H9 (cell line): ENCODE data around the gene PNMT. TPM values are rescaled to one million over a fixed set of nuclear protein-coding genes. Genes with fewer than 3 reads are reported as not detected.

Source experiments
- DNase-seq: peaks from one replicate; pipeline ENCODE4 v3.0.0-alpha.2; 2017
- H2AFZ ChIP-seq: one replicate; pipeline ENCODE4 v1.6.1; 2013; ENCODE audit warnings: mild to moderate bottlenecking, low read length, control low read depth, moderate library complexity
- H2AK5ac ChIP-seq: 2 replicates; pipeline ENCODE4 v1.6.1; 2013; ENCODE audit warnings: low read length, control low read depth, mixed read lengths; ENCODE audit not compliant: insufficient read length
- H2BK120ac ChIP-seq: one replicate; pipeline ENCODE4 v1.6.1; 2013; ENCODE audit warnings: low read depth, mild to moderate bottlenecking, low read length, control low read depth, inconsistent platforms; ENCODE audit not compliant: poor library complexity, severe bottlenecking
- H2BK12ac ChIP-seq: 2 replicates; pipeline ENCODE4 v1.6.1; 2013; ENCODE audit warnings: low read length, control low read depth, mixed read lengths, low read depth; ENCODE audit not compliant: insufficient read length
- H2BK15ac ChIP-seq: 2 replicates; pipeline ENCODE4 v1.6.1; 2013; ENCODE audit warnings: low read depth, low read length, control low read depth
- H2BK20ac ChIP-seq: one replicate; pipeline ENCODE4 v1.6.1; 2013; ENCODE audit warnings: low read depth, mild to moderate bottlenecking, low read length, control low read depth, inconsistent platforms; ENCODE audit not compliant: poor library complexity, severe bottlenecking
- H2BK5ac ChIP-seq: 2 replicates; pipeline ENCODE4 v1.6.1; 2013; ENCODE audit warnings: low read length, control low read depth, mixed read lengths; ENCODE audit not compliant: insufficient read length
- H3K14ac ChIP-seq: 2 replicates; pipeline ENCODE4 v1.6.1; 2013; ENCODE audit warnings: low read length, control low read depth; ENCODE audit not compliant: insufficient read depth
- H3K18ac ChIP-seq: 2 replicates; pipeline ENCODE4 v1.6.1; 2013; ENCODE audit warnings: low read depth, mild to moderate bottlenecking, mixed read lengths, low read length, control low read depth; ENCODE audit not compliant: insufficient read length
- H3K23ac ChIP-seq: 2 replicates; pipeline ENCODE4 v1.6.1; 2013; ENCODE audit warnings: low read length, control low read depth, mixed read lengths, low read depth; ENCODE audit not compliant: insufficient read length
- H3K23me2 ChIP-seq: 2 replicates; pipeline ENCODE4 v1.6.1; 2013; ENCODE audit warnings: low read depth, mild to moderate bottlenecking, mixed read lengths, low read length, control low read depth; ENCODE audit not compliant: insufficient read length, poor library complexity, severe bottlenecking
- H3K27ac ChIP-seq: 2 replicates; pipeline ENCODE4 v1.5.1; 2013; ENCODE audit warnings: low read length, control low read depth, mixed read lengths, low read depth; ENCODE audit not compliant: insufficient read length
- H3K27me3 ChIP-seq: 2 replicates; pipeline ENCODE4 v1.6.1; 2013; ENCODE audit warnings: low read length, control low read depth, inconsistent platforms; ENCODE audit not compliant: insufficient read depth
- H3K4ac ChIP-seq: 2 replicates; pipeline ENCODE4 v1.6.1; 2013; ENCODE audit warnings: low read depth, mild to moderate bottlenecking, control low read depth, inconsistent platforms, low read length, moderate library complexity
- H3K4me1 ChIP-seq: 2 replicates; pipeline ENCODE4 v1.6.1; 2013; ENCODE audit warnings: low read length, control low read depth, inconsistent platforms; ENCODE audit not compliant: insufficient read depth
- H3K4me2 ChIP-seq: 2 replicates; pipeline ENCODE4 v1.6.1; 2013; ENCODE audit warnings: low read length, control low read depth, mixed read lengths; ENCODE audit not compliant: insufficient read length, insufficient read depth
- H3K56ac ChIP-seq: 2 replicates; pipeline ENCODE4 v1.6.1; 2013; ENCODE audit warnings: low read depth, mild to moderate bottlenecking, mixed read lengths, low read length, control low read depth; ENCODE audit not compliant: insufficient read length
- H3K79me1 ChIP-seq: 2 replicates; pipeline ENCODE4 v1.6.1; 2013; ENCODE audit warnings: low read depth, mild to moderate bottlenecking, moderate library complexity, low read length, control low read depth, inconsistent platforms; ENCODE audit not compliant: insufficient read depth, poor library complexity, severe bottlenecking
- H3K79me2 ChIP-seq: 2 replicates; pipeline ENCODE4 v1.6.1; 2013; ENCODE audit warnings: low read length, control low read depth, inconsistent platforms; ENCODE audit not compliant: insufficient read depth
- H3K9ac ChIP-seq: 2 replicates; pipeline ENCODE4 v1.6.1; 2013; ENCODE audit warnings: low read length, control low read depth, mixed read lengths; ENCODE audit not compliant: insufficient read length; ENCODE audit errors: extremely low read depth
- H3K9me3 ChIP-seq: one replicate; pipeline ENCODE4 v1.6.1; 2013; ENCODE audit warnings: low read depth, low read length, inconsistent platforms; ENCODE audit not compliant: control insufficient read depth
- H3T11ph ChIP-seq: one replicate; pipeline ENCODE4 v1.6.1; 2013; ENCODE audit warnings: mild to moderate bottlenecking, low read length, control low read depth, inconsistent platforms
- H4K20me1 ChIP-seq: one replicate; pipeline ENCODE4 v1.6.1; 2013; ENCODE audit not compliant: control insufficient read depth, insufficient read length, insufficient read depth
- H4K5ac ChIP-seq: 2 replicates; pipeline ENCODE4 v1.6.1; 2013; ENCODE audit warnings: low read depth, mild to moderate bottlenecking, mixed read lengths, low read length, control low read depth; ENCODE audit not compliant: insufficient read length
- H4K8ac ChIP-seq: replicated peaks from 2 replicates; pipeline ENCODE4 v1.6.1; 2013; ENCODE audit warnings: low read length, control low read depth, mixed read lengths, low read depth; ENCODE audit not compliant: insufficient read length
- H4K91ac ChIP-seq: 2 replicates; pipeline ENCODE4 v1.6.1; 2013; ENCODE audit warnings: low read depth, mild to moderate bottlenecking, moderate library complexity, mixed read lengths, low read length, control low read depth; ENCODE audit not compliant: insufficient read length
- H3K27ac Mint-ChIP-seq, 3 experiments: 2 replicates in 2 of 3; 3 replicates in 1 of 3; pipeline ENCODE4 v1.8.0; 2020 to 2021; ENCODE audit warnings: mixed read lengths in 3 of 3, mild to moderate bottlenecking in 1 of 3, moderate library complexity in 1 of 3
- H3K27me3 Mint-ChIP-seq: 2 replicates; pipeline ENCODE4 v1.8.0; 2021; ENCODE audit warnings: low read depth, mild to moderate bottlenecking, moderate library complexity, mixed read lengths
- H3K36me3 Mint-ChIP-seq, 3 experiments: 2 replicates in 2 of 3; 3 replicates in 1 of 3; pipeline ENCODE4 v1.8.0; 2020 to 2021; ENCODE audit warnings: low read depth in 3 of 3, mixed read lengths in 3 of 3; ENCODE audit not compliant: insufficient read depth in 1 of 3
- H3K4me1 Mint-ChIP-seq, 2 experiments: 2 replicates each; pipeline ENCODE4 v1.8.0; 2020; ENCODE audit warnings: mixed read lengths in 2 of 2
- H3K4me3 Mint-ChIP-seq, 2 experiments: 2 replicates in 1 of 2; 3 replicates in 1 of 2; pipeline ENCODE4 v1.8.0; 2020 to 2021; ENCODE audit warnings: mild to moderate bottlenecking in 2 of 2, mixed read lengths in 2 of 2, moderate library complexity in 1 of 2
- H3K9me3 Mint-ChIP-seq, 2 experiments: 2 replicates in 1 of 2; 3 replicates in 1 of 2; pipeline ENCODE4 v1.8.0; 2020; ENCODE audit warnings: mild to moderate bottlenecking in 2 of 2, mixed read lengths in 2 of 2, moderate library complexity in 1 of 2
- WGBS: extraction: QIAGEN DNeasy Blood & Tissue Kit; methylation state at CpG from one replicate; pipeline ENCODE4 v1.1.7; 2013; ENCODE audit warnings: missing lambda C conversion rate, low lambda C conversion rate, mixed read lengths; ENCODE audit not compliant: insufficient read length; ENCODE audit errors: extremely low coverage; 5-methylcytosine and 5-hydroxymethylcytosine counted together
- total RNA-seq: library from RNA; stranded (reverse); gene quantifications from 2 replicates; pipeline ENCODE4 v1.2.1, GENCODE V29; 2021
- TF ChIP-seq, protein P1 (sequence below): fragments of 200-600 bp; sonication (generic); conservative IDR thresholded peaks from 3 replicates; pipeline ENCODE4 v1.8.0; 2021; ENCODE audit warnings: antibody characterized with exemption, mild to moderate bottlenecking

The PNMT gene
- total RNA-seq, 1 experiment from 2014 or later = 2.1 TPM

DNA sequence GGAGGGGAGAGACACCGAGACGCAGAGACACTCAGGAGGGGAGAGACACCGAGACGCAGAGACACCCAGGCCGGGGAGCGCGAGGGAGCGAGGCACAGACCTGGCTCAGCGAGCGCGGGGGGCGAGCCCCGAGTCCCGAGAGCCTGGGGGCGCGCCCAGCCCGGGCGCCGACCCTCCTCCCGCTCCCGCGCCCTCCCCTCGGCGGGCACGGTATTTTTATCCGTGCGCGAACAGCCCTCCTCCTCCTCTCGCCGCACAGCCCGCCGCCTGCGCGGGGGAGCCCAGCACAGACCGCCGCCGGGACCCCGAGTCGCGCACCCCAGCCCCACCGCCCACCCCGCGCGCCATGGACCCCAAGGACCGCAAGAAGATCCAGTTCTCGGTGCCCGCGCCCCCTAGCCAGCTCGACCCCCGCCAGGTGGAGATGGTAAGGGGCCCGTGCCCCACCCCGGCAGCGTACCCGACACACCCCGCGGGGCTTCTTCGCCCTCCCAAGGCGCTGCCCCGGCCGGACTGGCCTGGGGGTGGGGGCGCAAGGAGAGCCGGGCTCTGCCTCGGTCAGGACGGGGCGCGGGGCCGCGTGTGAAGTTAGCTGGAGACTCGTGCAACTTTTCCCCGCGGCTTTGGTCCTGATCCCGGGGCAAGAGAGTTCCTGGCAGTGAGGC is 41.1 kb upstream of the PNMT start:
- no peaks in the 10 kb centered on the region; a peak in 1 of 5 replicates for H3K9me3 Mint-ChIP-seq
- Histone ChIP-seq H2BK20ac (no peak overlapping the region), H3K14ac (no peak overlapping the region), H3K4ac (no peak overlapping the region), H2BK15ac (no peak overlapping the region), H4K91ac (no peak overlapping the region), H2BK12ac (no peak overlapping the region), H3T11ph (no peak overlapping the region), H3K23me2 (peaks cover 13% of the 10 kb centered on the region), H2BK5ac (no peak overlapping the region), H4K20me1 (no peaks in the 10 kb centered on the region), H3K4me1 (peaks cover 17% of the 10 kb centered on the region; the same call in 1 of the 2 replicates), H3K79me2 (no peaks in the 10 kb centered on the region), H2AK5ac (no peak overlapping the region), H3K18ac (no peak overlapping the region), H2BK120ac (no peak overlapping the region), H4K8ac (no peak overlapping the region), H3K4me2 (peak overlapping the region; percentile 58), H3K56ac (no peak overlapping the region), H2AFZ (no peak overlapping the region), H3K23ac (no peak overlapping the region), H4K5ac (no peak overlapping the region), H3K27me3 (peaks cover 13% of the 10 kb centered on the region; the same call in 1 of the 2 replicates), H3K9ac (no peak overlapping the region), H3K79me1 (no peaks in the 10 kb centered on the region), H3K27ac (no peak overlapping the region), H3K9me3 (no peaks in the 10 kb centered on the region)
- peaks cover 61 to 77% of the 10 kb centered on the region in 2 experiments for H3K4me1 Mint-ChIP-seq
- TF ChIP-seq, protein P1, sequence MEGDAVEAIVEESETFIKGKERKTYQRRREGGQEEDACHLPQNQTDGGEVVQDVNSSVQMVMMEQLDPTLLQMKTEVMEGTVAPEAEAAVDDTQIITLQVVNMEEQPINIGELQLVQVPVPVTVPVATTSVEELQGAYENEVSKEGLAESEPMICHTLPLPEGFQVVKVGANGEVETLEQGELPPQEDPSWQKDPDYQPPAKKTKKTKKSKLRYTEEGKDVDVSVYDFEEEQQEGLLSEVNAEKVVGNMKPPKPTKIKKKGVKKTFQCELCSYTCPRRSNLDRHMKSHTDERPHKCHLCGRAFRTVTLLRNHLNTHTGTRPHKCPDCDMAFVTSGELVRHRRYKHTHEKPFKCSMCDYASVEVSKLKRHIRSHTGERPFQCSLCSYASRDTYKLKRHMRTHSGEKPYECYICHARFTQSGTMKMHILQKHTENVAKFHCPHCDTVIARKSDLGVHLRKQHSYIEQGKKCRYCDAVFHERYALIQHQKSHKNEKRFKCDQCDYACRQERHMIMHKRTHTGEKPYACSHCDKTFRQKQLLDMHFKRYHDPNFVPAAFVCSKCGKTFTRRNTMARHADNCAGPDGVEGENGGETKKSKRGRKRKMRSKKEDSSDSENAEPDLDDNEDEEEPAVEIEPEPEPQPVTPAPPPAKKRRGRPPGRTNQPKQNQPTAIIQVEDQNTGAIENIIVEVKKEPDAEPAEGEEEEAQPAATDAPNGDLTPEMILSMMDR = no peak
- no CpG with 5 or more reads among the region's 72 CpGs for WGBS
- H3K27ac Mint-ChIP-seq = no peak overlapping the region
- peaks cover 61% of the 10 kb centered on the region for H3K27me3 Mint-ChIP-seq
- peak overlapping the region; percentile 75 to 96 for H3K4me3 Mint-ChIP-seq
- DNase-seq = peak; percentile 32
- H3K36me3 Mint-ChIP-seq = no peaks in the 10 kb centered on the region; a peak in 1 of 7 replicates
